Activated CD4-positive, alpha-beta T cell treated with anti-CD3 and anti-CD28 coated beads, Interleukin-2, Interleukin-4, amounts not matched to agents 100 ng/mL and 50 ng/mL, durations not matched to agents 16 hours and 8 hours (primary cell): ENCODE data around the gene TBP.
"Not testable (repeated sequence)": the region's sequence is repeated elsewhere in the genome, so short reads cannot be mapped to it uniquely, and the experiment has no call there.

ENCODE experiments used
- DNase-seq: peaks from one replicate; pipeline ENCODE4 v3.0.0-alpha.2; 2020; ENCODE audit warnings: low spot score

Gene TBP

GRCh38 chr6:170554013-170554795, at the start of gene TBP:
Gene TBP, plus strand, starts transcription at chr6:170554369. Its CDS starts 2,661 bp downstream, at chr6:170557030.
- DNase-seq: peak; percentile 97

- no peak for DNase-seq
Observed at GRCh38 chr6:170504479-170504878, 49.7 kb upstream of the TBP start.

DNA sequence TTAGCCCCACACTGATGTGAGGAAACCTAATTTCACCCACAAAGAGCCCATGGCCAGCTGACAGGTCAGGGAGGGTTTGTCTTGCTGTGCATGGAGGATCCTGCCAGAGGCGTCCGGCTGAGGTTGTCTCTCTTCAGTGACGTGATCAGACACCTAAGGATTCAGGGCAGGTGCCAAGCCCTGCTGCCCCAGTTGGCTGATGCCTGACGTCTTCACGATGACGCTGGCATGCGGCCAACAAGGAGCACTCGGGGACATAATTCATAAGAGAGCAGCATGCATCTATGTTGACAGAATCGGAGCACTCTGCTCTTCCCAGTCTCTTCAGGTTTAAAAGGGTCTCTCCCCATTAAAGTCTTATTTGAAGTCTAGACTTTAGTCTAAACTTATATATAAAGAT, 48.9 kb upstream of the TBP start:
- no peak for DNase-seq

GRCh38 chr6:170506446-170506845, 47.7 kb upstream of the TBP start:
- no peak for DNase-seq

DNA sequence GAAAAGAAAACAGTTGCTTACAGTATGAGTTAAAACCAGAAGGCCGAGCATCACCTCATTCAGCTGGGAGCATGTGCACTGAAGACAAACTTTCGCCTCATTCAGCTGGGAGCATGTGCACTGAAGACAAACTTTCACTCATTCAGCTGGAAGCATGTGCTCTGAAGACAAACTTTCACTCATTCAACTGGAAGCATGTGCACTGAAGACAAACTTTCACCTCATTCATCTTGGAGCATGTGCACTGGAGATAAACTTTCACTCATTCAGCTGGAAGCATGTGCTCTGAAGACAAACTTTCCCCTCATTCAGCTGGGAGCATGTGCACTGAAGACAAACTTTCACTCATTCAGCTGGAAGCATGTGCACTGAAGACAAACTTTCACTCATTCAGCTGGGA, 46.4 kb upstream of the TBP start:
- not testable (repeated sequence) for DNase-seq

DNA sequence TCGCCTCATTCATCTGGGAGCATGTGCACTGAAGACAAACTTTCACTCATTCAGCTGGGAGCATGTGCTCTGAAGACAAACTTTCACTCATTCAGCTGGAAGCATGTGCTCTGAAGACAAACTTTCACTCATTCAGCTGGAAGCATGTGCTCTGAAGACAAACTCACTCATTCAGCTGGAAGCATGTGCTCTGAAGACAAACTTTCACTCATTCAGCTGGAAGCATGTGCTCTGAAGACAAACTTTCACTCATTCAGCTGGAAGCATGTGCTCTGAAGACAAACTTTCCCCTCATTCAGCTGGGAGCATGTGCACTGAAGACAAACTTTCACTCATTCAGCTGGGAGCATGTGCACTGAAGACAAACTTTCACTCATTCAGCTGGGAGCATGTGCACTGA, 45.9 kb upstream of the TBP start:
- not testable (repeated sequence) for DNase-seq

DNA sequence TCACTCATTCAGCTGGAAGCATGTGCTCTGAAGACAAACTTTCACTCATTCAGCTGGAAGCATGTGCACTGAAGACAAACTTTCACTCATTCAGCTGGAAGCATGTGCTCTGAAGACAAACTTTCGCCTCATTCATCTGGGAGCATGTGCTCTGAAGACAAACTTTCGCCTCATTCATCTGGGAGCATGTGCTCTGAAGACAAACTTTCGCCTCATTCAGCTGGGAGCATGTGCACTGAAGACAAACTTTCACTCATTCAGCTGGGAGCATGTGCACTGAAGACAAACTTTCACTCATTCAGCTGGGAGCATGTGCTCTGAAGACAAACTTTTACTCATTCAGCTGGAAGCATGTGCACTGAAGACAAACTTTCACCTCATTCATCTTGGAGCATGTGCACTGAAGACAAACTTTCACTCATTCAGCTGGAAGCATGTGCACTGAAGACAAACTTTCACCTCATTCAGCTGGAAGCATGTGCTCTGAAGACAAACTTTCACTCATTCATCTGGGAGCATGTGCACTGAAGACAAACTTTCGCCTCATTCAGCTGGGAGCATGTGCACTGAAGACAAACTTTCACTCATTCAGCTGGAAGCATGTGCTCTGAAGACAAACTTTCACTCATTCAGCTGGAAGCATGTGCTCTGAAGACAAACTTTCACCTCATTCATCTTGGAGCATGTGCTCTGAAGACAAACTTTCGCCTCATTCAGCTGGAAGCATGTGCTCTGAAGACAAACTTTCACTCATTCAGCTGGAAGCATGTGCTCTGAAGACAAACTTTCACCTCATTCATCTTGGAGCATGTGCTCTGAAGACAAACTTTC, 45.1 kb upstream of the TBP start:
- DNase-seq: not testable (repeated sequence)

- DNase-seq: no peak
Observed at GRCh38 chr6:170509723-170510018, 44.5 kb upstream of the TBP start.

DNA sequence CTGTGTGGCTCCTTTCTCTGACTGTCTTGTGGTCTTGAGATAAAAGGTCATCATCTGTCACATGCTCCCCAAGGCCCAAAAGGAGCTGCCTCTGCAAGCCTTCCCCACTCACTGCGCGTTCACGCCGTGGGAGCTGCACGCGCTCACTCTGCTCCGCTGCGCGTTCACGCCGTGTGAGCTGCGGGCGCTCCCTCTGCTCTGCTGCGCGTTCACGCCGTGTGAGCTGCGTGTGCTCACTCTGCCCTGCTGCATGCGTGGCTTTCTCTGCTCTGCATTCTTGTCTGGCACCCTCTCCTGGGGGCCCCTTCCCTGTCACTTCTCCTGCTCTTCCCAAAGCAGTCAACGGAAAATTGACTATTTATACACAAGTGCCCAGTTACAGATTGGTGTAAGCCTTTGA, 43.5 kb upstream of the TBP start:
- no peak for DNase-seq

DNA sequence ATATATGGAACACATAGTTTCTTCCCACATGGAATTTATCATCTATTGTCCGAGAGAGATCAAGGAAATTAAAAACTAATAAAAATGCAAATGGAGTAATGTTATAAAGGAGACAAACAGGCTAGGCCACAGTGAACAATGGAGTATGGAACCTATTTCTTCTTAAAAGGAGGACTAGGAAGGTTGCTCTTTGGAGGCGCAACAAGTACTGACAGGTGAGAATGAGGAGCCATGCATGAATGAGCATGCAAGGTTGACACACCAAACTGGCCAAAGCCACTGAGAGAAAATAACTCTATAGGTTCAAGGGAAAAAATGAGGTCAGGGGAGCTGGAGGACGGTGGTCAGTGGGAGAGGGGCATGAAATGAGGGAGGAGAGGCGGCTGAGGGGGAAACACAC, 41.9 kb upstream of the TBP start:
- no peak for DNase-seq

- DNase-seq: no peak
Observed at GRCh38 chr6:170514908-170515307, 39.3 kb upstream of the TBP start.

DNA sequence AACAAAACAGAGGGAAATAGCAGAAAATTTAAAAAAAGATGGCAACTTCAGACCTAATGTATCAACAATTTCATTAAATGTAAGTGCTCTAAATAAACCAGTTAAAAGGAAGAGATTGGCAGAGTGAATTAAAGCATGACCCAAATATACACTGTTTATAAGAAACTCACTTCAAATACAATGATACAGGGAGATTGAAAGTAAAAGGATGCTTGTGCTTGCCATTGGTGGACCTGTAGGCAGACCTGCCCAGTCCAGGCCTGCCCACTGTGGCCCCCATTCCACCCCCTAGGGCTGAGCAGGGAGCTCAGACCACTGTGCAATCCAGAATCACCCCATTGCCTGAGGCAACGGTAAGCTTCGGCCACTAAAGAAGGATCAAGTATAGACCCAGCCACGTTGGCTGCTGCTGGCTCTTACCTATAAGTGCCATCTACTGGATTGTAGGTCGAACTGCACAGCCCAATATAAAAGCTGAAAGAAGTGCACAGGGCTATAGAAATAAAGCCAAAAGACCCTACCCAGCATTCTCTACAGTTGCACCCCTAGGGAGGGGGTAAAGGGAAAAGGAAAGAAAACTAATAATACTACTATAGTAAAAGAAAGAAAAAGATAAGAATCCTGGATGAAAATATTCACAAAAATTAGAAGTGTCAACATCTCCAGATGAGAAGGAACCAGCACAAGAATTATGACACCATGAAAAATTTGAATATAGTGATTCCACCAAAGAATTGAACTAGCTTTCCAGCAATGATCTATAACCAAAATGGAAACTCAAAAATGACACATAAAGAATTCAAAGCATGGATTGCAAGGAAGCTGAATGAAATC, 37.2 kb upstream of the TBP start:
- peak; percentile 63 for DNase-seq

DNA sequence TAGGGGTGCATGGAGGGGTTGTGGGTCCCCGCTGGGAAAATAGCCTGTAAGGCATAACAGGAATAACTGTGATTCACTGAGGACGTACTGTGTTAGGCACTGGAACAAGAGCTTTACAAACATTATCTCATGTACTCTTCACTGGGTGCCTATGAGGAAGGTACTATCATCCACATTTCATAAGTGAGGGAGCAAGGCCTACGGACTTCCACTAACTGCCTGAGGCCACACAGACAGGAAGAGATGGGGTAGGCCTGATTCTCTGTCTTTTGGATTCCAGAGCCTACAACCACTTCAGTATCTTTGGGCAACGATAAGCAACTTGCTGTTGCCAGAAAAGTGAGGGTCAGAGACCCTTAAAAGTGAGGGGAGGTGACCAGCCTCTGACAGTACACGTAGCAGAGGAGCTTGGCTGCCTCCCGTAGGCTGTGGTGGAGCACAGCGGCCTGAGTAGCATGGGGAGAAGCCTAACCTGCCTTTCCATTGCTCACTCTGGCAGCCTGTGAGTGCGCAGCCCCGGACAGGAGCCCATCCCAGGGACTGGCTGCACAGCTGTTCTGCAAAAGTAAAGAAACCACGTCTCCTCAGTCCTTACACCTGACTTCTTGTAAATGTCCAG, 31.5 kb upstream of the TBP start:
- DNase-seq: peak; percentile 3

GRCh38 chr6:170523256-170524171, 30.7 kb upstream of the TBP start:
- DNase-seq: peak; percentile 29

DNA sequence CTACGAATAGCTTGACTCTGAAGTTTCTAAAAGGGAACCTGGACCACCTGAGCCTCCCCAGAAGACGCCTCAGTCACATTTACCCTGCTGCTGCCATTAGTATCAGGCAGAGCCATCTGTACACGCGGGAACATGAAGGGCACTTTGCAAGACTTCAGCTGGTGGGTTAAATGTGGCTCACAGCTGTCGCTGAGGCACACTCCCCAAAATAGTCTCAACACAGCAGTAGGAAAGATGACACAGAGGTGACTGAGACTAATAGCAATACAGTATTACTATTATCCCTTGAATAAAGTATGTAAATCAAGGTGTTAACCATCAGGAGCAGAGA, 30.0 kb upstream of the TBP start:
- no peak for DNase-seq

DNA sequence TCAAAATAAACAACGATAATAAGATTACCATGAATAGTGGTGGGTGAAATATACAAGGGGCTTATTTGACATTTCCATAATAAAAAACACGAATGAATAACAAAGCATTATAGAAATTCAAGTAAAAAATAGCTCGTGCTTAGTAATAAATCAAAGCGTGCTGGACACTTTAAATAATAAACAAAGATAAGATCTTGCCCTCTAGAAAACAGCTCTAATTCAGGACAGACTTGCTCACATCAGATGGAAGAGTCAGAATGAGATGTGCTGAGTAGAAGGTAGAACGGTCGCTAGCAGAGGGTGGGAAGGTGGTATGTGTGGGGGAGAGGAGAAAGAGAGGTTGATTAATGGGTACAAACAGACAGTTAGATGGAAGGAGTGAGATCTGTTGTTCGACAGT, 28.4 kb upstream of the TBP start:
- DNase-seq: no peak

DNA sequence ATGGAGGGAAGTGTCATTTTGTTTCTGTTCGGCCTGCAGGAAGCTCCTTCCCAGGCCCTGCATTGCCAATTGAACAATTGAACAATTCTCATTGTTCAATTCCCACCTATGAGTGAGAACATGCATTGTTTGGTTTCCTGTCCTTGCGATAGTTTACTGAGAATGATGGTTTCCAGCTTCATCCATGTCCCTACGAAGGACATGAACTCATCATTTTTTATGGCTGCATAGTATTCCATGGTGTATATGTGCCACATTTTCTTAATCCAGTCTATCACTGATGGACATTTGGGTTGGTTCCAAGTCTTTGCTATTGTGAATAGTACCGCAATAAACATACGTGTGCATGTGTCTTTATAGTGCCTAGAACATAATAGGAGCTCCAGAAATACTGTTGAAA, 26.2 kb upstream of the TBP start:
- not testable (repeated sequence) for DNase-seq

GRCh38 chr6:170529839-170530469, 24.2 kb upstream of the TBP start:
- DNase-seq: peak; percentile 64

- no peak for DNase-seq
Observed at GRCh38 chr6:170532867-170533488, 21.2 kb upstream of the TBP start.

GRCh38 chr6:170533792-170534191, 20.4 kb upstream of the TBP start:
- no peak for DNase-seq
